Cardiac muscle cell (in vitro differentiated cells and primary cell): ENCODE measurements around the gene TARS2. TPM values are rescaled to one million over a fixed set of nuclear protein-coding genes. Genes with fewer than 3 reads are reported as not detected.

Source experiments
- DNase-seq, 2 donors: peaks; one replicate each; pipeline versions ENCODE4 v3.0.0 to v3.0.0-alpha.2; 2010 to 2017; ENCODE audit warnings: low read depth in 1 of 2, low spot score in 1 of 2
- H3K27ac ChIP-seq: fragments of 200-600 bp; sonication (generic); 2 replicates; pipeline ENCODE4 v1.5.1; 2016
- H3K27me3 ChIP-seq: fragments of 200-600 bp; sonication (generic); 2 replicates; pipeline ENCODE4 v1.6.0; 2016; ENCODE audit warnings: control low read depth
- H3K36me3 ChIP-seq: fragments of 200-600 bp; sonication (generic); 2 replicates; pipeline ENCODE4 v1.5.1; 2016; ENCODE audit warnings: control low read depth
- H3K4me1 ChIP-seq: fragments of 200-600 bp; sonication (generic); 2 replicates; pipeline ENCODE4 v1.8.1; 2017; ENCODE audit warnings: low read depth, mild to moderate bottlenecking, mixed run types
- H3K4me3 ChIP-seq: fragments of 200-600 bp; sonication (generic); 2 replicates; pipeline ENCODE4 v1.5.1; 2016; ENCODE audit warnings: mild to moderate bottlenecking
- H3K9me3 ChIP-seq: fragments of 200-600 bp; sonication (generic); 2 replicates; pipeline ENCODE4 v1.5.1; 2017; ENCODE audit warnings: low read depth, mild to moderate bottlenecking, control low read depth
- polyA plus RNA-seq: library from polyadenylated mRNA; unstranded; fragments of >200 nt; fragmentation: Nextera tagmentation; extraction: Ambion mirVana; gene quantifications from 2 replicates; pipeline ENCODE4 v1.2.1, GENCODE V29; 2016
- total RNA-seq: library from RNA; depleted of rRNA; stranded (reverse); fragments of >200 nt; gene quantifications from 2 replicates; pipeline ENCODE4 v1.2.3, GENCODE V29; 2016
- TF ChIP-seq, protein P1 (sequence below): IDR thresholded peaks from 2 replicates; pipeline ENCODE4 v1.5.1; 2012; ENCODE audit warnings: low read depth, mild to moderate bottlenecking, low read length

The TARS2 gene
- total and polyA plus RNA-seq, 2 experiments from 2014 or later: 35.7 to 46.8 TPM

DNA sequence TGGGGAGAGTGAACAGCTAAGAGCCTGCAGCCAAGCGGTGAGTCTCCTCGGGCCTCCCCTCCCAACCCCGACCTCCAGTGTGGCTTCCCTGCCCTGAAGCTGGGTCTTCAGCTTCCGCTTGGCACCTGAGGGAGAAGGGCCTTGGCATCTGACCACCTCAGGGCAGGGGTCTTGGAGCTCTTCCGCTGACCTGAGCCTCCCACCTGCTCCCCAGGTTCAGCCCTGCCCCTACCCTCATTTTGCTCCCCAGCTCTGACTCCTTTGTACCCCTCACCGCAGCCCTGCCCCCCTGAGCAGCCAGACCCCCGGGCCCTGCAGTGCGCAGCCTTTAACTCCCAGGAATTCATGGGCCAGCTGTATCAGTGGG lies 66.8 kb downstream of the TARS2 start:
- Histone ChIP-seq H3K27ac (no peak overlapping the region), H3K9me3 (no peaks in the 10 kb centered on the region), H3K4me3 (no peak overlapping the region), H3K36me3 (no peaks in the 10 kb centered on the region), H3K27me3 (no peaks in the 10 kb centered on the region), H3K4me1 (peaks cover 9% of the 10 kb centered on the region)
- DNase-seq: no peak
- TF ChIP-seq, protein P1, sequence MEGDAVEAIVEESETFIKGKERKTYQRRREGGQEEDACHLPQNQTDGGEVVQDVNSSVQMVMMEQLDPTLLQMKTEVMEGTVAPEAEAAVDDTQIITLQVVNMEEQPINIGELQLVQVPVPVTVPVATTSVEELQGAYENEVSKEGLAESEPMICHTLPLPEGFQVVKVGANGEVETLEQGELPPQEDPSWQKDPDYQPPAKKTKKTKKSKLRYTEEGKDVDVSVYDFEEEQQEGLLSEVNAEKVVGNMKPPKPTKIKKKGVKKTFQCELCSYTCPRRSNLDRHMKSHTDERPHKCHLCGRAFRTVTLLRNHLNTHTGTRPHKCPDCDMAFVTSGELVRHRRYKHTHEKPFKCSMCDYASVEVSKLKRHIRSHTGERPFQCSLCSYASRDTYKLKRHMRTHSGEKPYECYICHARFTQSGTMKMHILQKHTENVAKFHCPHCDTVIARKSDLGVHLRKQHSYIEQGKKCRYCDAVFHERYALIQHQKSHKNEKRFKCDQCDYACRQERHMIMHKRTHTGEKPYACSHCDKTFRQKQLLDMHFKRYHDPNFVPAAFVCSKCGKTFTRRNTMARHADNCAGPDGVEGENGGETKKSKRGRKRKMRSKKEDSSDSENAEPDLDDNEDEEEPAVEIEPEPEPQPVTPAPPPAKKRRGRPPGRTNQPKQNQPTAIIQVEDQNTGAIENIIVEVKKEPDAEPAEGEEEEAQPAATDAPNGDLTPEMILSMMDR: no peak

DNA sequence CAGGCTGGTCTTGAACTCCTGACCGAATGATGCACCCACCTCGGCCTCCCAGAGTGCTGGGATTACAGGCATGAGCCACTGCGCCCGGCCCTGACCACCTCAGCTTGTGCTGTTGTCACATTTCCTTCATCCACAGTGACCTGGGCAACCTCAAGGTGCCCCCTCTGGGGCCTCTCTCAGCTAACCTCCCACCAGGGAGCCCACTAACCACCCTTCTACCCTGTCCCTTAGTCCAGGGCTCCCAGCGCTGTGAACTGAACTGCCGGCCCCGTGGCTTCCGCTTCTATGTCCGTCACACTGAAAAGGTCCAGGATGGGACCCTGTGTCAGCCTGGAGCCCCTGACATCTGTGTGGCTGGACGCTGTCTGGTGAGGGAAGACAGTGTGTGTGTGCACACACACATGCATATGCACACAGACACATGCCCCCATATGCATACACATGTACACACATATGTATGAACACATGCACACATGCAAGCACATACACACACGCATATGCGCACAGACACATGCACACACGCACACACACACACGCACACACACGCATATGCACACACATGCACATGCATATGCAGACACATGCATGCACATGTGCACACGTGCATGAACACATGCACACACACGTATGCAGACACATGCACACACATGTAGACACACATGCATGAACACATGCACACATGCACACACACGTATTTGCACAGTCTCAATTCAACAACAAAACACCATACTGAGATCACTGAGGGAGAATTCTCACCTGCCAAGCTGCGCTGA lies 68.2 kb downstream of the TARS2 start:
- no peak overlapping the region for H3K27ac ChIP-seq
- no peaks in the 10 kb centered on the region for H3K36me3 ChIP-seq
- TF ChIP-seq, protein P1: no peak
- H3K9me3 ChIP-seq: no peaks in the 10 kb centered on the region
- H3K27me3 ChIP-seq: no peaks in the 10 kb centered on the region
- H3K4me3 ChIP-seq: no peak overlapping the region
- no peak for DNase-seq
- peaks cover 9% of the 10 kb centered on the region for H3K4me1 ChIP-seq

DNA sequence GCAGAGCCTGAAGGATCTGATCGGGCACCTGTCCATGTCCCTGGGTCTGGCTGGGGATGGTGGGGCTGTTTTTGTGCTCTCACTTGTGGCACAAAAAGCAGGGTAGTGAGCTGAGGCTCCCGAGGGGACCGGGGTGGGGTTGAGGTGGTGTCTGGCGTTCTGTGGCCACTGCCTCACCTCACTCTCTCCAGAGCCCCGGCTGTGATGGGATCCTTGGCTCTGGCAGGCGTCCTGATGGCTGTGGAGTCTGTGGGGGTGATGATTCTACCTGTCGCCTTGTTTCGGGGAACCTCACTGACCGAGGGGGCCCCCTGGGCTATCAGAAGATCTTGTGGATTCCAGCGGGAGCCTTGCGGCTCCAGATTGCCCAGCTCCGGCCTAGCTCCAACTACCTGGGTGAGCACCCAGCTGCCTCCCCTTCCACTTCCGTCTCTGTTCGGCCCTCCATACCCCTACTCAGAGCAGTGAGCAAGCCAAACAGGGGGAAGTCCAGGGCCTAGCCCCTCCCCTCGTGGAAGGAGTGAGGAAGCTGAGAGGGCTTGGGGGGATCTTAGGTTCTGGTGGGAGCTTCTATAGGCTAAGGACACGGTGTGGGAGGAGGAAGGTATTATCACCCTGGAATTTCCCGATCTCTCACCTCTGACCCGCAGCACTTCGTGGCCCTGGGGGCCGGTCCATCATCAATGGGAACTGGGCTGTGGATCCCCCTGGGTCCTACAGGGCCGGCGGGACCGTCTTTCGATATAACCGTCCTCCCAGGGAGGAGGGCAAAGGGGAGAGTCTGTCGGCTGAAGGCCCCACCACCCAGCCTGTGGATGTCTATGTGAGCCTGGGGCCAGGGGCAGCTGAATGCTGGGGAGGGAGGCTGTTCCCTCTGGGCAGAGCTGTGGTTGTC lies 69.0 kb downstream of the TARS2 start:
- no peak for DNase-seq
- Histone ChIP-seq H3K4me1 (peaks cover 13% of the 10 kb centered on the region), H3K27me3 (no peaks in the 10 kb centered on the region), H3K36me3 (no peaks in the 10 kb centered on the region), H3K4me3 (no peak overlapping the region), H3K27ac (no peak overlapping the region), H3K9me3 (no peaks in the 10 kb centered on the region)
- TF ChIP-seq, protein P1: no peak

DNA sequence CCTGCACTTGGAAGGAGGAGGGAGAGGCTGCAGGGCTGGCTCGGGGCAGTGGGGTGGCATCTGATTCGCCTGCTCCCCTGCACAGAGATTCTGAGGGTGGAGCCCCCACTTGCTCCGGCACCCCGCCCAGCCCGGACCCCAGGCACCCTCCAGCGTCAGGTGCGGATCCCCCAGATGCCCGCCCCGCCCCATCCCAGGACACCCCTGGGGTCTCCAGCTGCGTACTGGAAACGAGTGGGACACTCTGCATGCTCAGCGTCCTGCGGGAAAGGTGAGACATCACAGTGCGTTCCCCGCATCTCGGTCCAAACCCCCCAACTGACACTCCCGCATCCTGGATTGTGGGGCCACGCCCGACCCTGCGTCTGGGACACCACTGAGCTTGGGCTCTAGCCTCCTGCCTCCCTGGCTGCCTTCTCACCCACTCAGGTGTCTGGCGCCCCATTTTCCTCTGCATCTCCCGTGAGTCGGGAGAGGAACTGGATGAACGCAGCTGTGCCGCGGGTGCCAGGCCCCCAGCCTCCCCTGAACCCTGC lies 69.9 kb downstream of the TARS2 start:
- no peaks in the 10 kb centered on the region for H3K9me3 ChIP-seq
- peaks cover 14% of the 10 kb centered on the region for H3K4me1 ChIP-seq
- no peaks in the 10 kb centered on the region for H3K27me3 ChIP-seq
- H3K27ac ChIP-seq: no peak overlapping the region
- no peaks in the 10 kb centered on the region for H3K36me3 ChIP-seq
- no peak for DNase-seq
- TF ChIP-seq, protein P1: no peak
- no peak overlapping the region for H3K4me3 ChIP-seq

Other genes starting within 250 kb of the TARS2 start
- gene CA14, start 229.6 kb upstream of the TARS2 start, total RNA-seq: 34.8 and 46.1 TPM in 2 replicates
- 68.2 and 133 TPM in 2 replicates for gene CA14, start 229.6 kb upstream of the TARS2 start, polyA plus RNA-seq
- 74.1 and 78.6 TPM in 2 replicates for gene APH1A, start 218.4 kb upstream of the TARS2 start, total RNA-seq
- 29.5 and 35.5 TPM in 2 replicates for gene APH1A, start 218.4 kb upstream of the TARS2 start, polyA plus RNA-seq
- 9.2 and 11.1 TPM in 2 replicates for gene C1orf54, start 214.6 kb upstream of the TARS2 start, total RNA-seq
- gene C1orf54, start 214.6 kb upstream of the TARS2 start, polyA plus RNA-seq: 35.6 and 37.2 TPM in 2 replicates
- 15.4 and 17.7 TPM in 2 replicates for gene CIART, start 204.9 kb upstream of the TARS2 start, total RNA-seq
- gene CIART, start 204.9 kb upstream of the TARS2 start, polyA plus RNA-seq: 19.0 and 20.6 TPM in 2 replicates
- 85.8 and 89.9 TPM in 2 replicates for gene MRPS21, start 193.6 kb upstream of the TARS2 start, total RNA-seq
- gene MRPS21, start 193.6 kb upstream of the TARS2 start, polyA plus RNA-seq: 126 and 133 TPM in 2 replicates
- 28.9 and 40.8 TPM in 2 replicates for gene PRPF3, start 165.9 kb upstream of the TARS2 start, total RNA-seq
- gene PRPF3, start 165.9 kb upstream of the TARS2 start, polyA plus RNA-seq: 27.0 and 37.7 TPM in 2 replicates
- gene RPRD2, start 123.3 kb upstream of the TARS2 start, total RNA-seq: 17.3 and 24.1 TPM in 2 replicates
- 34.8 and 36.1 TPM in 2 replicates for gene RPRD2, start 123.3 kb upstream of the TARS2 start, polyA plus RNA-seq
- gene ECM1, start 20.7 kb downstream of the TARS2 start, total RNA-seq: 0.78 and 1.9 TPM in 2 replicates
- 1.9 and 2.9 TPM in 2 replicates for gene ECM1, start 20.7 kb downstream of the TARS2 start, polyA plus RNA-seq
- 3.9 TPM in 1 of 2 replicates, not detected in the other for gene FALEC, start 28.3 kb downstream of the TARS2 start, total RNA-seq
- gene FALEC, start 28.3 kb downstream of the TARS2 start, polyA plus RNA-seq: 4.7 and 6.2 TPM in 2 replicates
- 28.8 and 44.2 TPM in 2 replicates for gene ADAMTSL4, start 62.0 kb downstream of the TARS2 start, total RNA-seq
- gene ADAMTSL4, start 62.0 kb downstream of the TARS2 start, polyA plus RNA-seq: 51.9 and 65.5 TPM in 2 replicates
- gene MCL1, start 92.2 kb downstream of the TARS2 start, total RNA-seq: 96.5 and 101 TPM in 2 replicates
- 61.2 and 65.2 TPM in 2 replicates for gene MCL1, start 92.2 kb downstream of the TARS2 start, polyA plus RNA-seq
- gene ENSA, start 142.2 kb downstream of the TARS2 start, total RNA-seq: 65.9 and 158 TPM in 2 replicates
- gene ENSA, start 142.2 kb downstream of the TARS2 start, polyA plus RNA-seq: 62.2 and 82.2 TPM in 2 replicates
- 6.6 and 11.8 TPM in 2 replicates for gene GOLPH3L, start 209.7 kb downstream of the TARS2 start, total RNA-seq
- 17.4 and 22.3 TPM in 2 replicates for gene GOLPH3L, start 209.7 kb downstream of the TARS2 start, polyA plus RNA-seq
- gene HORMAD1, start 233.5 kb downstream of the TARS2 start, total RNA-seq: not detected in 2 replicates
- not detected in 2 replicates for gene HORMAD1, start 233.5 kb downstream of the TARS2 start, polyA plus RNA-seq